Activated T-cell treated with anti-CD3 and anti-CD28 coated beads, Interleukin-2, amount 50 U/mL, for 24 hours (primary cell): ENCODE results near the gene RTN4RL2.

Experiments used
- DNase-seq: peaks from one replicate; pipeline ENCODE4 v3.0.0-alpha.2; 2020
- H3K27ac Mint-ChIP-seq: 2 replicates; pipeline ENCODE4 v1.8.0; 2020; ENCODE audit warnings: mild to moderate bottlenecking, mixed read lengths
- H3K27me3 Mint-ChIP-seq: 2 replicates; pipeline ENCODE4 v1.8.0; 2020; ENCODE audit warnings: mixed read lengths
- H3K36me3 Mint-ChIP-seq: 2 replicates; pipeline ENCODE4 v1.8.0; 2020; ENCODE audit warnings: low read depth, mixed read lengths
- H3K4me1 Mint-ChIP-seq: 2 replicates; pipeline ENCODE4 v1.8.0; 2020; ENCODE audit warnings: low read depth, mixed read lengths
- H3K4me3 Mint-ChIP-seq: 2 replicates; pipeline ENCODE4 v1.8.0; 2020; ENCODE audit warnings: mild to moderate bottlenecking, moderate library complexity, mixed read lengths
- H3K9me3 Mint-ChIP-seq: 2 replicates; pipeline ENCODE4 v1.8.0; 2020; ENCODE audit warnings: mixed read lengths

The RTN4RL2 gene

DNA sequence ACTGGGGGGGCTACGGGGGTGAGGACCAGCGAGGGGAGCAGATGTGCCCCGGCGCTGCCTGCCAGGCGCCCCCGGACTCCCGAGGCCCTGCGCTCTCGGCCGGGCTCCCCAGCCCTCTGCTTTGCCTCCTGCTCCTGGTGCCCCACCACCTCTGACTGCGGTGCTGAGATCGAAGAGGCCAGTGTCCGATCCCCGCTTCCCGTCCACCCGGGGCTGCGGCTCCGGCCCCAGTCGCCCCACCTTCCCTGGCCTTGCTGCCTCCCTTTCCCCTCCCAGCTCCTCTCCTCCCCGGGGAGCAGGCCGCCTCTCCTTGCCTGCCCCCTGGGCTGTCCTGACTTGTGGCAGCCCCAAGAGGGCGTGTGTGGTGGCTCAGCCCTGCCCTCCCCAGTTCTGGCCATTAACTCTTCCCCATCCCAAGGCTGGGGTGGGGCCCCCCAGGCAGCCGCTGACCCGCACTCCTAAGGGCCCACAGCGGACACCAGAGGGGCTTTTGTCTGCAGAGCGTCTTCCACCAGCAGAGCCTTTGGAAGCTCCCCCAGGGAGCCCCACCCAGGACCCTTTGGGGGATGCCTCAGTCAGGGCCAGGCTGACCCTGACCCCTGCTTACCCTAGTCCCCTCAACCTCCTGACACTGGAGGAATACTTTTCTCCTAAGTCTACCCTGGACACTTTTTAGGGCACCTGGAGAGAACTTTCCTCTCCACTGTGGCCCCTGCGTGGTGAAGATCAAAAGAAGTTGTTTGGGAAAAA is 16.6 kb downstream of the RTN4RL2 start:
- DNase-seq = peak; percentile 71
- no peaks in the 10 kb centered on the region for H3K36me3 Mint-ChIP-seq
- H3K27ac Mint-ChIP-seq = peak overlapping the region; percentile 72
- peaks cover 40% of the 10 kb centered on the region for H3K27me3 Mint-ChIP-seq
- peaks cover 34% of the 10 kb centered on the region for H3K4me1 Mint-ChIP-seq
- H3K4me3 Mint-ChIP-seq = peak overlapping the region; percentile 71
- H3K9me3 Mint-ChIP-seq = no peaks in the 10 kb centered on the region

DNA sequence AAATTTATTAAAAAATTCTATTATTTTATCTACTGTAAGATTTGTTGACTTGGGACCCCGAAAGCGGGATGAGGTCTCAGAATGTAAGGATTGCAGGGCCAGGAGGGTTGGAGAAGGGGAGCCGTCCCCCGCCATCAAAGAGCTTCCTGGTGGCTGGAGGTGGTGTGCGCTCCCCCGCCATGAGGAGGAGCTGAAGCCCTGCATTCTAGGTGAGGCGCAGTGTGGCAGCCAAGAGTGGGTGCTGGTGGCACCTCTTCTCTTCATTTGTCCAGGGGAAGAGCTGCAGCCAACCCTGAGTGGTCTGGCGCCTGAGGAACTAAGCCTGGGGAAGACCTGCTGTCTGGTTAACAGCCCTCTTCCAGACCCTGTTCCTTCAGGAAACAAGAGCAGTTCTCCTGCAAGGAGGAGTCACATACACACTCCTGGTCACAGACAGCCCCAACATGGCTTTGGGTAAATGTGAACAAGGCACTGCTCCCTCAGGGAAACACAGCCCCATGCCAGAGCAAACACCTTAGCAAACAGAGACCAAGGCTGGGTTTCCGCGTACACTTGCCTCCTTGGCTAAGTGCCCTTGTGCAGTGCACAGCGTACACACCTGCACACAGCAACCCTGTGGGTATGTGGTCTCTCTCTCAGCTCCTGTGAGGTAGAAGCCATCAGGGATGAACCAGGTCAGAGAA is 17.3 kb downstream of the RTN4RL2 start:
- no peak overlapping the region for H3K27ac Mint-ChIP-seq
- no peak overlapping the region for H3K4me3 Mint-ChIP-seq
- no peaks in the 10 kb centered on the region for H3K36me3 Mint-ChIP-seq
- no peaks in the 10 kb centered on the region for H3K9me3 Mint-ChIP-seq
- H3K27me3 Mint-ChIP-seq = peaks cover 44% of the 10 kb centered on the region
- DNase-seq = no peak
- peaks cover 34% of the 10 kb centered on the region for H3K4me1 Mint-ChIP-seq

DNA sequence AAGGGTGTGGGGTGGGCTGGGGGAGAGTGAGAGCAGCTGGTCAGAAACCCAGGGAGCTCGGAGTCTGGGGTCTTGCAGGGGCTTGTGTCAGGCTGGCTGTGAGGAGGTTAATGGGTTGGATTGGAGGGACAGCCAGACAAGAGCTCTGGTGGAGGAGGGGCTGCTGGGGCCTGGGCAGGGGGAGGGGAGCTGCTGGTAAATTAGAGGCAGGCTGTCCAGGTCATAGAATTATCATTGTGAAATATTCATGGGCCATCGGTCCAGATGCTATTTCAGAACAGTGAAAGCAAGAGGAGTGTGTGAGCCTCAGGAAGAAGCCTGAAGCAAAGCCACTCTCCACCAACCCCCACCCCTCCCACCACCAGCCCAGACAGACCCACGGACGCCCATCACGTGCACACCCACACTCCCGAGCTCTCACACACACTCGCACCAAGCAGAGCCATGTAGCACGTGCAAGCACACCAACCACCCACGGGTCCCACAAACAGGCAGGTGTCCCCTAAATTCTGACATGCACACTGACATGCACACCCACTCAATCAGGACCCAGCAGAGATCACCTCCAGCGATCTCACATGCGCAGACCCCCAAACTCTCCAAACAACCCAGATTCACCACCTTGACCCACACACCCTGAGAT is 18.8 kb downstream of the RTN4RL2 start:
- Mint-ChIP-seq H3K27me3 (peaks cover 39% of the 10 kb centered on the region), H3K4me3 (no peak overlapping the region), H3K36me3 (peaks cover 3% of the 10 kb centered on the region), H3K4me1 (peaks cover 39% of the 10 kb centered on the region), H3K9me3 (no peaks in the 10 kb centered on the region), H3K27ac (no peak overlapping the region)
- DNase-seq = no peak

DNA sequence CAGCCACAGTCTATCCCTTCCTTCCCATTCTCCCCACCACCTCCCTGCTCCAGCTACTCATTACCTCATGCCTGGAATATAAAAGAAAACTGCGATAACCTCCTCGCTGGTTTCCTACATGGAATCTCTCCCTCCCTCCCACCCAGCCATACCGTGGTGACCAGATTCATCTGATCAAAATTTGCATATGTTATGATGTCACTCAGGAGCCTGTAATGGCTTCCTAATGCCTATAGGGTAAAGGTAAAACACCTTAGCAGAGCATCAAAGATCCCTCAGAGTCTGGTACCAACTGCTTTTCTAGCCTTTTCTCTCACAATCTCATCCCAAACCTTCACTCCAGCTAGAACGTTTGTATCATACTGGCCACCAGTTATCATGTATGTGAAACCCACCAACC is 19.6 kb downstream of the RTN4RL2 start:
- H3K4me3 Mint-ChIP-seq = no peak overlapping the region
- DNase-seq = no peak
- H3K27ac Mint-ChIP-seq = no peak overlapping the region
- peaks cover 39% of the 10 kb centered on the region for H3K27me3 Mint-ChIP-seq
- H3K36me3 Mint-ChIP-seq = peaks cover 10% of the 10 kb centered on the region
- H3K9me3 Mint-ChIP-seq = no peaks in the 10 kb centered on the region
- peaks cover 31% of the 10 kb centered on the region for H3K4me1 Mint-ChIP-seq

DNA sequence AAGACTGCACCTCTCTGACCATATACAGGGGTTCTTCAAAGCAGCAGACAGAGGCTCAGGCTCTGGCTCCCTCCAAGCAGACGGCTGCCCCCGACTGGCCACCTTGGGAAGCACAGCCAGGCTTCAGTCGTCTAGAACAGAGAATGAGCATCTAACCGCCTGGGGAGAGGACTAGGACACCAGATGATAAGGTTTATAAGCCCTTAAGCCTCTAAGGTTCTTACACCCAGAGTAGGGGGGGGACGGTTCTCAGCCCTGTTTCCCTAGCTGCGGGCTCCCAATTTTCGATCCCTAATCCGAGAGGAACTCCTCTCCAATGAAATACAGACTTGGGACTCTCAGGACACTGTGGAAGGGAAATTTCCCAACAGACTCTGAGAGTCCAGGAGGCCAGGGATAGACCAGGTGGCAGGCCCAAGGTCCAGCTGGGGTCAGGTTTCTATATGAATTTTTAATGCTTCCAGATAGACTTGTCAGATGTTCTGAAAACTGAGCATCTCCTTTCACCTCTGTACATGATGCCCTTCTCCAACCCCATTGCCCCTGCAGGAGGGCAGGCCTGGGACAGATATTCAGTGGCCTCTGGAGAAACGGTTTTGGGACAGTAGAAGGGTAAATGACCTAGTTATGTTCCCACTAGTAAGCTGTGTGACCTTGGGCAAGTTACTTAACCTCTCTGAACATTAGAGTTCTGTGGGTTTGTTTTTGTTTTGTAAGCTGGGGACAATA is 20.2 kb downstream of the RTN4RL2 start:
- peak; percentile 84 for DNase-seq
- H3K36me3 Mint-ChIP-seq = peaks cover 17% of the 10 kb centered on the region
- no peak overlapping the region for H3K4me3 Mint-ChIP-seq
- H3K27me3 Mint-ChIP-seq = peaks cover 37% of the 10 kb centered on the region
- no peak overlapping the region for H3K27ac Mint-ChIP-seq
- H3K9me3 Mint-ChIP-seq = no peaks in the 10 kb centered on the region
- peaks cover 26% of the 10 kb centered on the region for H3K4me1 Mint-ChIP-seq

DNA sequence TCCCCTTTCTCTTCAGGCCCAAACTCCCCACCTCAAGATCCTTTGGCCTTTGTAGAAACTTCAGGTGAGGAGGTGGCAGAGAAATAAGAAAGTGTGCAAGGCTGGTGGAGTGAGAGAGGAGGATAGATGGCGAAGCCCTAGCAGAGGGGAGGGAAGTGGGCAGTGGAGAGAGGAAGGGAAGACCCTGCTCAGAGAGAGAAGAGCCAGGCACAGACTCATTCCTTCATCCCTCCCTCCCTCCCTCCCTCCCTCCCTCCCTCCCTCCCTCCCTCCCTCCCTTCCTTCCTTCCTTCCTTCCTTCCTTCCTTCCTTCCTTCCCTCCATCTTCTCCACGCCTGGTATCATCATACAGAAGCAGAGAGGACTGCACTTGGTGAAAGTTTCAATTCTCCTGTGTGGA is 21.0 kb downstream of the RTN4RL2 start:
- Mint-ChIP-seq H3K36me3 (peaks cover 24% of the 10 kb centered on the region), H3K27me3 (peaks cover 32% of the 10 kb centered on the region), H3K27ac (no peak overlapping the region), H3K4me1 (peaks cover 19% of the 10 kb centered on the region), H3K9me3 (no peaks in the 10 kb centered on the region), H3K4me3 (no peak overlapping the region)
- DNase-seq = no peak

DNA sequence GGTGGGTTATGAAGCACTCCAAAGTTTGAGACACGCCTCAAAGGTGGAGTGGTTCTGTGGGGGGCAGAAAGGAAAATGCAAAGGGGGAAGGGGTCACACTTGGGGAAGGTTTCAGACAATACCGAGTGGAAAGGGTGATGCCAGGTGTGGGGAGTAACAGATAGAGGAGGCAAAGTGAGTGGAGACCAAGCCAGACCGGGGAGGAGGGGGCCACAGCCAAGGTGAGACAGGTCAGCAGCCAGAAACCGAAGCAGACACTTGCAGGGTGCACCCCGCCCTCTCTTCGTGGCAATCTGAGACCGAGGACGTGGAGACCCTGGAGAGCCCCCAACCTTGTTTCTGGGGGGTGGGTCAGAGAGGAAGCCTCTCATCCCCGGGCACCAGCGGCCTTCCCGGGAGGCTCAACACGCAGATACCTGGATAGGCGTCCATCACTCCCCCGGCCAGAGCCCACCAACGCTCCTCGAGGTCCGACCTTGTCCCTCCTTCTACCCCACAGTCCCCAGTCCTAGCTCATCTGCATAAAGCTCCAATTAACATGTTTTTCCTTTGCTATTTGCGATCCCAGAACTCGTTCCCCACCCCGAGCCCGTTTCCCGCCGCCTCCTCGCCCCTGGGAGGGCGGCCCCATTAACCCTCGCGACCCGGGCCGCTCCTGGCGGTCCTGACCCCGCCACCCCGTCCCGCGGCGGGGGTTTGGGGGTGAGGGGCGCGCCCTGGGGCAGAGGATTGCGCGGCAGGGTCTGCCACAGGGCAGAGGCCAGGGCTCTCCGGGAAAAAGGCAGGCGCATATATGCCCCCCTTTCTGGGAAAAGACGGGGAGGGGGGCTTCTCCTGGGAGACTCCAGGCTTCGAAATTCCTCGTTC is 21.8 kb downstream of the RTN4RL2 start:
- Mint-ChIP-seq H3K4me1 (peaks cover 14% of the 10 kb centered on the region), H3K27me3 (peaks cover 28% of the 10 kb centered on the region), H3K9me3 (no peaks in the 10 kb centered on the region), H3K36me3 (peaks cover 29% of the 10 kb centered on the region), H3K4me3 (no peak overlapping the region), H3K27ac (no peak overlapping the region)
- DNase-seq = no peak

DNA sequence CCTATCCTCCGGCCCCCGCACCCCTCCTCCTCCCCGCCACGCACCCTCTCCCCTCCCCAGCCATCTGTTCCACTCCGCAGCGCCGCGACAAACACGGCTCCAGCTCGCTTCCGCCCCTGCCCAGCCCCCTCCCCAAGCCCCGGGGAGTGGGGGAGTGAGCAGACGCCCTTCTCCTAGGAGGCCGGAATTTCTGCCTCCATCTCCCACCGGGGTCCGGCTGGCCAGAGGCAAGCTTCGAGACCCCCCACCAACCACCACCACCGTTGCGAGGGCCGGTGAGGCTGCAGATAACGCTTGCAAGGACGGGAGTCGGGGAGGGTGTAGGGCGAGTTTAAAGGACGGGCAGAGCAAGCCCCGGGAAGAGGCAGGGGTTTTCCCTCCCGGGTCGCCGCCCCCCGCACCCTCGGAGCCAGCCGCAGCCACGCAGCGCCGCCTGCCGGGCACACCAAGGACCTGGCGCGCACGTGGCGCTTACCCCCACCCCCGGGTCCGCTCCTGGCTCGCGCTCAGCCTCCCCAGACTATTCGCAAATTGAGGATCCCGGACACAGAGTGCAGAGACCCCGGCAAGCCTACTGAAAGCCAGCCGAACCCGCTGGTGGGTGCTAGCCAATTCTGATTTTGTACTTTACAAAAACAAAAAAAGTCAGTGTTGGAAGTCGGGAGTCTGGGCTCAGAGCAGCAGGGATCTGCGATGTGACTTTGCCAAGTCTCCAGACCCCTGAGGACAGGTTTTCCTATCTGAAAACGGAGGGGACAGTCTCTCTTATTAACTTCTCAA is 22.6 kb downstream of the RTN4RL2 start:
- Mint-ChIP-seq H3K27ac (peak overlapping the region; percentile 22), H3K9me3 (no peaks in the 10 kb centered on the region), H3K4me3 (peak overlapping the region; percentile 18), H3K4me1 (peaks cover 14% of the 10 kb centered on the region), H3K27me3 (peaks cover 20% of the 10 kb centered on the region), H3K36me3 (peaks cover 37% of the 10 kb centered on the region)
- peak; percentile 84 for DNase-seq

DNA sequence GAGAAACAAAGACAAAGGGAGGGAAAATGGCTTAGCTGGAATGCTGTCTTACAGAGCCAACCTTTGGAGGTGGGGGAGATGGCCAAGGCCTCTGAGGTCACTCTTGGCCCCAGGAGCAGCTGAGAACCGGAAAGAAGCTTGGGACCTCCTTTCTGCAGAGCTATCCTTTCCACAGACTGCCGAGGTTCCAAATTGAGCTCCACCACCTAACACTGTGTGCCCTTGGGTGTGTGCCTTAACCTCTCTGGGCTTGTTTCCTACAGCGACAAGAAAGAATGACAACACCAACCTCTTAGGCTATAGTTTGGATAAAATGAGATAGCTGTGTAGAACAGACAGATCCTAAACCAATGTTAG is 23.2 kb downstream of the RTN4RL2 start:
- Mint-ChIP-seq H3K4me1 (peaks cover 14% of the 10 kb centered on the region), H3K27ac (no peak overlapping the region), H3K36me3 (peaks cover 43% of the 10 kb centered on the region), H3K4me3 (no peak overlapping the region), H3K27me3 (peaks cover 16% of the 10 kb centered on the region), H3K9me3 (no peaks in the 10 kb centered on the region)
- no peak for DNase-seq

DNA sequence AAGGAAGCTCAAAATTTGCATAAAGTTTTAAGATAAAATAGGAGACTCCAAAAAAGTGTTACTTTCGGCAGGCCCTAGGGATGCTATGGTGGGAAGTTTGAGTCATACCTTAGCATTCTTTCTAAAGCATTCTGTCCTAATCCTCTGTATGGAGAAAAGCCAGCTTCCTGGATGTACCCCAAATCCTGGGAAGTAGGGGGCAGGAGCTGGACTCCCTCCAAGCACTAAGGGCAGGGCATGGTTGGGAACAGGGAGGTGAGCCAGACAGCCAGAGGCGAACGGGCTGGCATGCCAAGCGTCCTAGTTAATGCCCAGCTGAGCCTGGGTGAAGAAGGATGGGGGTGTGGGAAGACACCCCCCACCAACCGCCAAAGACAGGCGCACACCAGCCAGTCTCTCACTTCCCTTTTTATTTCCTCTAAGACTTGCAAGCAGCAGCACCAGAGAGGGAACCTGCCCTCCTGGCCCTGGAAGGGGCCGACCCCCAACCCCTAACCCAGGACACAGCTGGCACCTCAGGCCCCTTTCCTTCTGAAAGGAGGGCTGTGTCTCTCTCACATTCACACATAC is 23.9 kb downstream of the RTN4RL2 start:
- Mint-ChIP-seq H3K36me3 (peaks cover 50% of the 10 kb centered on the region), H3K9me3 (no peaks in the 10 kb centered on the region), H3K27ac (no peak overlapping the region), H3K4me3 (no peak overlapping the region), H3K4me1 (peaks cover 14% of the 10 kb centered on the region), H3K27me3 (peaks cover 16% of the 10 kb centered on the region)
- no peak for DNase-seq

DNA sequence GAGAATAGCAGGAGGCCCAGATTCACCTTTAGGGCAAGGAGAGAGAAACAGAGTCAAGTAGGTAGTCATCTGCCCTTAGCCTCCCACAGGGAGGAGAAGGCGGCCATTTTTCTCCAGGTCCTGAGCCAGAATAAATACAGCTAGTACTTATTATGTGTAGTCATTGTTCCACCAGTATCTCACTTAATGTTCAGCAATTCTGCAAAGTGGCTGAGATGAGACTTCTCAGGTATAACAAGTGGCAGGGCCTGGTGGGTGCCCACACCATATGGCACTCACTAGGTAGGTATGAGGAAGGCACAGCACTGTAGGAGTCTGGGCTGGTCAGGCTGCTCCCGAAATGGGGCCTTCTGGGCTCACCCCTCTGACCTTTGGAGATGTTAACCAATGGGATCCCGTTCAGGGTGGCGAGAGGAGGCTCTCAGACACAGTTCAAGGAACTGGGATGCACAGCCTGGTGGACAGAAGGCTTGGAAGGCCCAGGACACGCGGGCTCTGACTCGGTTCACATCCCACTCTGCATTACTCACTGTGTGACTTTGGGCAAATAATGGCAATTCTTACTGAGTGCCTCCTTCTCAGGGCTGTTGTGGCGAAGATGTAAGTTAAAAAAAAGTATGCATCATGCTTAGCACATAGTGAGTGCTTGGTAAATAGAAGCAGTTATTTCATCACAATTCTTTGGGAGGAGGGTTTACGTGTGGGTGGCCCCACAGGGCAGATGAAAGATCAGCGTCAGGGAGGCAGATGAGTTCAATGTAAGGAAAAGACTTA is 25.1 kb downstream of the RTN4RL2 start:
- DNase-seq = no peak
- peaks cover 13% of the 10 kb centered on the region for H3K27me3 Mint-ChIP-seq
- peaks cover 9% of the 10 kb centered on the region for H3K4me1 Mint-ChIP-seq
- H3K27ac Mint-ChIP-seq = no peak overlapping the region
- no peak overlapping the region for H3K4me3 Mint-ChIP-seq
- no peaks in the 10 kb centered on the region for H3K9me3 Mint-ChIP-seq
- peaks cover 61% of the 10 kb centered on the region for H3K36me3 Mint-ChIP-seq

DNA sequence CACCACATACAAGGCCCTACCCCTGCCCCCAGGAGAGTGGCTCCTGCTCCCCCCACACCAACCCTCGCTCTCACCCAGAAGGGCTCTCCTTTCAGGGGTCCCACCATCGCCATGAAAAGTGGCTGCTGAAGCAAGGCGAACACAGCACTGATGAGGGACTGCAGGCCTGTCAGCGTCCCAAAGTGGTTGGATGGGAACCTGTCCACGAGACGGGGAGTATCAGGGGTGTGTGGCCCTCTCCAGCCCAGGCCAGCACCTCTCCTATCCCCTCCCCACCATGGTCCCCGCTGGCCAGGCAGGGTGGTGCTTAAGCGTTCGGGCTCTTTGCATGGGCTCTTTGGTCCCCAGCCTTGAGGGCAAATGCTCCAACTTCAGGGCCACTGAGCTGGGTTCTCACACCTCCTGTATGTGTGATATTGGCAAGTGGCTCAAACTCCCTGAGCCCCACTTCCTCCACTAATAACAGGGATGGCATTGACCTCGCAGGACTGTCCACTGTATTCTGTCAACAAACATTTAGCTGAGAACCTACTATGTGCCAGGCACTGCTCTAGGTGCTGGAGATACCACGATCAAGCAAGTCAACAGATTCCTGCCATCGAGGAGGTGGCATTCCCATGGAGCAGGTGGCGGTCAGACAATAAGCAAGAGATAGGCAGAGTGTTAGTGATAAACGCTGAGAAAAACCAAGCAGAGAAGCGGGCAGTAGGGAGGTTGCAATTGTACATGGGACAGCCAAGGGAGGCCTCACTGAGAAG is 26.9 kb downstream of the RTN4RL2 start:
- H3K9me3 Mint-ChIP-seq = no peaks in the 10 kb centered on the region
- H3K4me1 Mint-ChIP-seq = peaks cover 9% of the 10 kb centered on the region
- no peak overlapping the region for H3K4me3 Mint-ChIP-seq
- DNase-seq = no peak
- H3K36me3 Mint-ChIP-seq = peaks cover 76% of the 10 kb centered on the region
- H3K27me3 Mint-ChIP-seq = peaks cover under 1% of the 10 kb centered on the region
- H3K27ac Mint-ChIP-seq = no peak overlapping the region
